Esophagus squamous epithelium (tissue), 5 donors: Measurements from ENCODE around the gene TPCN2. TPM values are rescaled to one million over a fixed set of nuclear protein-coding genes. Genes with fewer than 3 reads are reported as not detected.
"Not testable (repeated sequence)": the region's sequence is repeated elsewhere in the genome, so short reads cannot be mapped to it uniquely, and the experiment has no call there.

ENCODE experiments used
- DNase-seq: peaks from one replicate; lab custom pipeline; 2025; lab: John Stamatoyannopoulos, UW
- H3K27ac ChIP-seq, 4 donors: fragments of 200-600 bp; sonication (generic); one replicate each; pipeline ENCODE4 v1.5.1; 2016 to 2019; ENCODE audit warnings: mild to moderate bottlenecking in 1 of 4
- H3K27me3 ChIP-seq, 4 donors: fragments of 200-600 bp; sonication (generic); 1 replicate in 3 of 4; 2 replicates in 1 of 4; pipeline versions ENCODE4 v1.5.1 to v1.6.0; 2017 to 2021; ENCODE audit warnings: antibody characterized with exemption in 1 of 4
- H3K36me3 ChIP-seq, 3 donors: fragments of 200-600 bp; sonication (generic); one replicate each; pipeline ENCODE4 v1.5.1; 2016 to 2019
- H3K4me1 ChIP-seq, 3 donors: fragments of 200-600 bp; sonication (generic); one replicate each; pipeline ENCODE4 v1.5.1; 2017 to 2019
- H3K4me3 ChIP-seq, 4 donors: fragments of 200-600 bp; sonication (generic); 1 replicate in 3 of 4; 2 replicates in 1 of 4; pipeline ENCODE4 v1.5.1; 2016 to 2019; ENCODE audit warnings: mild to moderate bottlenecking in 2 of 4, moderate library complexity in 1 of 4
- H3K9me3 ChIP-seq, 3 donors: fragments of 200-600 bp; sonication (generic); one replicate each; pipeline ENCODE4 v1.5.1; 2016 to 2019
- CTCF ChIP-seq, 6 experiments: fragments of 450-650 bp in 4 of 6; fragments of 200-600 bp in 2 of 6; sonication (generic) in 2 of 6; IDR thresholded peaks; one replicate each; pipeline ENCODE4 v1.5.1; 2016 to 2019; ENCODE audit warnings: antibody characterized with exemption in 6 of 6, mild to moderate bottlenecking in 4 of 6, moderate library complexity in 4 of 6
- POLR2A ChIP-seq, 4 donors: fragments of 450-650 bp; IDR thresholded peaks; one replicate each; pipeline ENCODE4 v1.6.1; 2017; ENCODE audit warnings: antibody characterized with exemption in 4 of 4, mild to moderate bottlenecking in 4 of 4, moderate library complexity in 3 of 4
- WGBS, 2 donors: methylation state at CpG; one replicate each; pipeline ENCODE4 v1.1.5; 2018; 5-methylcytosine and 5-hydroxymethylcytosine counted together
- intact Hi-C: fragments of 100-400 bp; cut with DNase I; formaldehyde crosslinking; loops from one replicate; pipeline ENCODE4 v1.15.0; 2022
- total RNA-seq, 4 donors: library from RNA; depleted of rRNA; stranded (reverse); fragments of >200 nt; gene quantifications; one replicate each; pipeline ENCODE4 v1.1.0, GENCODE V29; 2016
- donor health status: DM: yes; HTN: yes; CAD: no.

TPCN2 gene
- total RNA-seq, 4 donors from 2014 or later, result 7.9 to 12.0 (median 9.1) TPM

- H3K4me1 ChIP-seq, result peaks cover 9 to 29% (median 9%) of the 10 kb centered on the region in 3 donors
- TF ChIP-seq CTCF (IDR thresholded peaks at IDR 0.05) (no peak), POLR2A (IDR thresholded peaks at IDR 0.05) (no peak)
- intact Hi-C loops, result no loop called here
- no peak overlapping the region for H3K4me3 ChIP-seq
- H3K36me3 ChIP-seq, result no peaks in the 10 kb centered on the region
- WGBS, 2 donors, result 86 to 95% methylated on average over 7 to 8 of the region's 8 CpGs
- no peak for DNase-seq
- H3K9me3 ChIP-seq, result no peaks in the 10 kb centered on the region
- H3K27me3 ChIP-seq, result no peaks in the 10 kb centered on the region
- no peak overlapping the region for H3K27ac ChIP-seq
Measured at GRCh38 chr11:69134957-69135356, 86.2 kb downstream of the TPCN2 start.

GRCh38 chr11:69135420-69136363, 87.0 kb downstream of the TPCN2 start:
- H3K27me3 ChIP-seq, result no peaks in the 10 kb centered on the region
- intact Hi-C loops, result no loop called here
- H3K27ac ChIP-seq, result no peak overlapping the region
- 76 to 77% methylated on average over 7 of the region's 14 CpGs for WGBS, 2 donors
- H3K36me3 ChIP-seq, result no peaks in the 10 kb centered on the region
- no peak for DNase-seq
- H3K4me3 ChIP-seq, result no peak overlapping the region
- peaks cover 13 to 35% (median 15%) of the 10 kb centered on the region in 3 donors for H3K4me1 ChIP-seq
- no peaks in the 10 kb centered on the region for H3K9me3 ChIP-seq
- TF ChIP-seq CTCF (IDR thresholded peaks at IDR 0.05), result no peak
- no peak for TF ChIP-seq POLR2A (IDR thresholded peaks at IDR 0.05)

GRCh38 chr11:69136471-69136870, 87.7 kb downstream of the TPCN2 start:
- intact Hi-C loops, result no loop called here
- DNase-seq, result no peak
- Histone ChIP-seq H3K4me3 (no peak overlapping the region), H3K27ac (no peak overlapping the region), H3K27me3 (no peaks in the 10 kb centered on the region), H3K36me3 (no peaks in the 10 kb centered on the region), H3K9me3 (no peaks in the 10 kb centered on the region), H3K4me1 (peaks cover 13 to 39% (median 15%) of the 10 kb centered on the region in 3 donors)
- TF ChIP-seq CTCF (IDR thresholded peaks at IDR 0.05), result no peak
- no peak for TF ChIP-seq POLR2A (IDR thresholded peaks at IDR 0.05)
- WGBS, 2 donors, result 100% methylated on average over 5 of the region's 9 CpGs; no CpG with 5 or more reads in 1 of the 2 donors

GRCh38 chr11:69137151-69137844, 88.6 kb downstream of the TPCN2 start:
- TF ChIP-seq CTCF (IDR thresholded peaks at IDR 0.05), result no peak
- no peak for TF ChIP-seq POLR2A (IDR thresholded peaks at IDR 0.05)
- intact Hi-C loops, result no loop called here
- 77 to 81% methylated on average over 4 to 8 of the region's 8 CpGs for WGBS, 2 donors
- H3K27ac ChIP-seq, result peak overlapping the region in 2 of 4 donors; percentile 21 to 52
- H3K9me3 ChIP-seq, result no peaks in the 10 kb centered on the region
- H3K4me3 ChIP-seq, result no peak overlapping the region
- no peaks in the 10 kb centered on the region for H3K27me3 ChIP-seq
- no peak for DNase-seq
- no peaks in the 10 kb centered on the region for H3K36me3 ChIP-seq
- peaks cover 9 to 30% (median 13%) of the 10 kb centered on the region in 3 donors for H3K4me1 ChIP-seq

GRCh38 chr11:69138265-69138664, 89.5 kb downstream of the TPCN2 start:
- H3K4me1 ChIP-seq, result peaks cover 10 to 31% (median 13%) of the 10 kb centered on the region in 3 donors
- no peaks in the 10 kb centered on the region for H3K27me3 ChIP-seq
- intact Hi-C loops, result no loop called here
- H3K36me3 ChIP-seq, result no peaks in the 10 kb centered on the region
- DNase-seq, result no peak
- H3K9me3 ChIP-seq, result no peaks in the 10 kb centered on the region
- whole genome bisulfite sequencing, 2 donors, result 50 to 80% methylated on average over 1 to 2 of the region's 3 CpGs
- no peak overlapping the region for H3K27ac ChIP-seq
- TF ChIP-seq POLR2A (IDR thresholded peaks at IDR 0.05) (no peak), CTCF (IDR thresholded peaks at IDR 0.05) (no peak)
- H3K4me3 ChIP-seq, result no peak overlapping the region

- H3K9me3 ChIP-seq, H3K4me3 ChIP-seq, intact Hi-C loops, H3K27me3 ChIP-seq, H3K36me3 ChIP-seq, DNase-seq: not testable (repeated sequence)
- WGBS, 2 donors, result 87% methylated on average over 7 of the region's 7 CpGs
- Histone ChIP-seq H3K27ac (peak overlapping the region in 2 of 4 donors; percentile 25 to 36), H3K4me1 (peaks cover 13 to 47% (median 20%) of the 10 kb centered on the region in 3 donors)
Measured at GRCh38 chr11:69140161-69140560, 91.4 kb downstream of the TPCN2 start.
